Measurements from ENCODE around the gene RAD51B. TPM values are rescaled to one million over a fixed set of nuclear protein-coding genes. Genes with fewer than 3 reads are reported as not detected.

Gene RAD51B
- total RNA-seq, 2 donors from 2014 or later, result 22.8 to 33.8 TPM

DNA sequence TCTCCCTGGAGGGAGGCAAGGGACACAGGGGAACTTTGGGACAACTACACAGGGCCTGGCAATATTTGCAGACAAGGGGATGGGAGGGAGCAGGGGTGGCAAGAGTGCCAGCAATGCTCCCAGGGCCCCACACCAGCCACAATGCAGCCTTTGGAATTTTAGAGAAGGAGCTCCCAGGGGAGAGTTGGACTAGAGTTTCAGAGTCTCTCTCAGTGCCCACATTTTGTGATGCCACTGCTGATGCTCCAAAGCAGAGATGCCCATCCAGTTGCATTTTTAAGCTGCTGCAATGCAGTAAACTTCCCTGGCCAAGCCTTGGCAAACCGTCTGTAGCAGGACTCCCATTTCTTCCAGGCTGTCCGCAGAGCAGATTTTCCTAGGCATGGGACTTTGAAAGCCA, 874.3 kb downstream of the RAD51B start:
- Histone ChIP-seq H3K4me1 (ENCODE audit: control insufficient read depth, insufficient read depth, low read length) (no peaks in the 10 kb centered on the region), H3K27me3 (ENCODE audit: control insufficient read depth, insufficient read depth, low read length, poor library complexity, severe bottlenecking) (peaks cover 32% of the 10 kb centered on the region), H3K9me3 (ENCODE audit: control insufficient read depth, low read length) (no peaks in the 10 kb centered on the region), H3K36me3 (ENCODE audit: control insufficient read depth, insufficient read depth, low read length) (no peaks in the 10 kb centered on the region), H3K4me3 (ENCODE audit: low read length) (no peak overlapping the region), H3K9ac (ENCODE audit: extremely low read depth, low read length, poor library complexity, severe bottlenecking) (no peak overlapping the region), H3K27ac (ENCODE audit: low read depth, low read length) (no peak overlapping the region)
- TF ChIP-seq, protein P1, sequence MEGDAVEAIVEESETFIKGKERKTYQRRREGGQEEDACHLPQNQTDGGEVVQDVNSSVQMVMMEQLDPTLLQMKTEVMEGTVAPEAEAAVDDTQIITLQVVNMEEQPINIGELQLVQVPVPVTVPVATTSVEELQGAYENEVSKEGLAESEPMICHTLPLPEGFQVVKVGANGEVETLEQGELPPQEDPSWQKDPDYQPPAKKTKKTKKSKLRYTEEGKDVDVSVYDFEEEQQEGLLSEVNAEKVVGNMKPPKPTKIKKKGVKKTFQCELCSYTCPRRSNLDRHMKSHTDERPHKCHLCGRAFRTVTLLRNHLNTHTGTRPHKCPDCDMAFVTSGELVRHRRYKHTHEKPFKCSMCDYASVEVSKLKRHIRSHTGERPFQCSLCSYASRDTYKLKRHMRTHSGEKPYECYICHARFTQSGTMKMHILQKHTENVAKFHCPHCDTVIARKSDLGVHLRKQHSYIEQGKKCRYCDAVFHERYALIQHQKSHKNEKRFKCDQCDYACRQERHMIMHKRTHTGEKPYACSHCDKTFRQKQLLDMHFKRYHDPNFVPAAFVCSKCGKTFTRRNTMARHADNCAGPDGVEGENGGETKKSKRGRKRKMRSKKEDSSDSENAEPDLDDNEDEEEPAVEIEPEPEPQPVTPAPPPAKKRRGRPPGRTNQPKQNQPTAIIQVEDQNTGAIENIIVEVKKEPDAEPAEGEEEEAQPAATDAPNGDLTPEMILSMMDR (conservative IDR thresholded peaks at IDR 0.05), result no peak
- peaks cover 12% of the 10 kb centered on the region for H3K4me1 Mint-ChIP-seq
- H3K4me3 Mint-ChIP-seq, result no peak overlapping the region
- no peak overlapping the region for H3K27ac Mint-ChIP-seq
- no peaks in the 10 kb centered on the region for H3K9me3 Mint-ChIP-seq
- 95 to 97% methylated on average over 2 of the region's 2 CpGs for WGBS, 2 experiments (ENCODE audit: insufficient coverage in 1 of 2, insufficient read length in 1 of 2)
- no peak for DNase-seq
- H3K27me3 Mint-ChIP-seq (ENCODE audit: insufficient read depth), result peaks cover 64% of the 10 kb centered on the region
- no peaks in the 10 kb centered on the region for H3K36me3 Mint-ChIP-seq (ENCODE audit: low read depth)

DNA sequence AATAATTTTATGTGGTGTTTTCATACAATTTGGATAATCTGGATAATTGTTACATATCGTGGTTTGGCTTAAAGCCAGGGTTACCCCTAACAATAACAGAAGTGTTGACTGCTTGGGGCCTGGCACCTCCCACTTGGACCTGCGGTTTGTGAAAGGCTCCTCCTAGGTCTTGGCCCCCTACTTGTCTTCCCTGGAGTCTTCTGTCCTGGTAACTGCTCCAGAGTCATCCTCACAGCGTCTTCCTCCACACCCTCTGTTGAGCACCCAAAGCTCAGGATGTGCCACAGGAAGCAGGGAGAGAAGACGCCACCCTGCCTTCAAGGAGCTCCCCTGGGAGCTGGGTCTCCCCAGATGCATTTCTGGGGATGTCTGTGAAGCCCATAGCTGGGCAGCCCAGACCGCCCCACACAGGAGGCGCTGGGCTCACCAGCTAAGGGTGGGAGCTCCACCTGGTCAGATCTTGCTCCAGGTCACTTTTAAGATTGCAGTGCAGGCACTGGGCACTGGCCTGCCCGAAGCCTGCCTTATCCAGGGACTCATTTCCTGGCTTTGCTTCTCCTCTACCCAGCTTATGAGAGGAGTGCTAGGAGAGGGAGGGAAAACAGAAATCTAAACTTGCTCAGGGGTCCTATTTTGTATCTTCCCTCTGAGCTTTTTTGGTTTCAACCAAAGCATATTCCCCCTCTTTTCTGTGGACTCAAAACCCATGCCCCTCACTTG, 875.1 kb downstream of the RAD51B start:
- no peaks in the 10 kb centered on the region for H3K9me3 ChIP-seq (ENCODE audit: control insufficient read depth, low read length)
- H3K36me3 Mint-ChIP-seq (ENCODE audit: low read depth), result no peaks in the 10 kb centered on the region
- no peak overlapping the region for H3K27ac Mint-ChIP-seq
- peaks cover 32% of the 10 kb centered on the region for H3K27me3 ChIP-seq (ENCODE audit: control insufficient read depth, insufficient read depth, low read length, poor library complexity, severe bottlenecking)
- TF ChIP-seq, protein P1 (conservative IDR thresholded peaks at IDR 0.05), result no peak
- H3K27ac ChIP-seq (ENCODE audit: low read depth, low read length), result no peak overlapping the region
- no peaks in the 10 kb centered on the region for H3K4me1 ChIP-seq (ENCODE audit: control insufficient read depth, insufficient read depth, low read length)
- no peak overlapping the region for H3K4me3 ChIP-seq (ENCODE audit: low read length)
- DNase-seq, result no peak
- no peak overlapping the region for H3K4me3 Mint-ChIP-seq
- peaks cover 56% of the 10 kb centered on the region for H3K27me3 Mint-ChIP-seq (ENCODE audit: insufficient read depth)
- no peaks in the 10 kb centered on the region for H3K9me3 Mint-ChIP-seq
- 88 to 95% methylated on average over 5 to 7 of the region's 7 CpGs for WGBS, 2 experiments (ENCODE audit: insufficient coverage in 1 of 2, insufficient read length in 1 of 2)
- no peaks in the 10 kb centered on the region for H3K36me3 ChIP-seq (ENCODE audit: control insufficient read depth, insufficient read depth, low read length)
- peaks cover 12% of the 10 kb centered on the region for H3K4me1 Mint-ChIP-seq
- H3K9ac ChIP-seq (ENCODE audit: extremely low read depth, low read length, poor library complexity, severe bottlenecking), result no peak overlapping the region

- no peak overlapping the region for H3K27ac Mint-ChIP-seq
Observed at GRCh38 chr14:68695326-68695768, 875.8 kb downstream of the RAD51B start.

More at GRCh38 chr14:68695326-68695768, 875.8 kb downstream of the RAD51B start:
- DNase-seq, result no peak
- Histone ChIP-seq H3K4me3 (ENCODE audit: low read length) (no peak overlapping the region), H3K27ac (ENCODE audit: low read depth, low read length) (no peak overlapping the region), H3K4me1 (ENCODE audit: control insufficient read depth, insufficient read depth, low read length) (no peaks in the 10 kb centered on the region), H3K36me3 (ENCODE audit: control insufficient read depth, insufficient read depth, low read length) (no peaks in the 10 kb centered on the region), H3K27me3 (ENCODE audit: control insufficient read depth, insufficient read depth, low read length, poor library complexity, severe bottlenecking) (peaks cover 26% of the 10 kb centered on the region), H3K9ac (ENCODE audit: extremely low read depth, low read length, poor library complexity, severe bottlenecking) (no peak overlapping the region), H3K9me3 (ENCODE audit: control insufficient read depth, low read length) (no peaks in the 10 kb centered on the region)
- WGBS, 2 experiments (ENCODE audit: insufficient coverage in 1 of 2, insufficient read length in 1 of 2), result 93 to 95% methylated on average over 4 to 7 of the region's 7 CpGs
- TF ChIP-seq, protein P1 (conservative IDR thresholded peaks at IDR 0.05), result no peak
- Mint-ChIP-seq H3K4me1 (peaks cover 12% of the 10 kb centered on the region), H3K9me3 (peaks cover 6% of the 10 kb centered on the region), H3K27me3 (ENCODE audit: insufficient read depth) (peaks cover 49% of the 10 kb centered on the region), H3K36me3 (ENCODE audit: low read depth) (no peaks in the 10 kb centered on the region), H3K4me3 (no peak overlapping the region)

Measured in endodermal cell (in vitro differentiated cells).